Measurements from ENCODE around the gene SRSF7.
"Not testable (repeated sequence)": the region's sequence is repeated elsewhere in the genome, so short reads cannot be mapped to it uniquely, and the experiment has no call there.

Gene SRSF7

GRCh38 chr2:38750891-38751595 is at the start of gene SRSF7:
Gene SRSF7 (minus strand): TSS chr2:38751361. CDS start chr2:38751256, 105 bp downstream.
- DNase-seq (ENCODE audit: low read depth in 2 of 2, low spot score in 1 of 2), result peak; percentile 97

DNA sequence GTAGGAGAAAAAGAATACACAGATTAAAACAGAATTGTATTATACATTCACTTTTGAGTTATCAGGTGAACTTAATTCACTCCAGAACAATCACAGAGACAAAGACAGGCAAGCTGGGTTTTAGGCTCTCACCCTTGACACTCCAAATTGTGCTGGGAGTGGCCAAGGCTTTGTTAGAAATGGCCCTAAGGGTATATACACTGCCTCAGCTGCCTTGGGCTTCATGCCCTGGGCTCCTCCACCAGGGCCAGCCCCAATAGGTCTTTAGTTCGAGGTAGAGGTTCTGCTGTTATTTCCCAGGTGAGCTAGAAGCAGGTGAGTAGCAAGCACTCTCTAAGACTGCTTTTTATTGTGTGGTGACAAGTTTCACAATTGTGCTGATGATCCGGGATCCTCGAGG is 46.8 kb upstream of the SRSF7 start:
- DNase-seq (ENCODE audit: low read depth in 2 of 2, low spot score in 1 of 2), result no peak

DNA sequence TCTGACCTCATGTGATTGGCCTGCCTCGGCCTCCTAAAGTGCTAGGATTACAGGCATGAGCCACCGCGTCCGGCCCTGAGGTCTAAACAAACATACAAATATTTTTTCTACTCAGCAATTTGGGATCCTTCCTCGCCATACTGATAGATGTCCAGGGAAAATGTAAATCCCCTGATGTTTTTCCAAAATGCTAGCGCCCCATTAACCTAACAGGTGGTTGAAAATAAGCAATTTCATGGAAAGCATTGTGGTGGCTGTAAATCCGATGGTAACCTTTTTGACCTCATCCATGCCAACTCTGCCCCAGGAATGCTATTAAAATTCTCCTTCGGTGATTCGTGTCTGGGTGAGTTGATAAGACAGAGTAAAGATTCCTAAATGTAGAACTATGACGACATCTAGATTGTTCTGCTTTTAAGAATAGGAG is 46.1 kb upstream of the SRSF7 start:
- DNase-seq (ENCODE audit: low read depth in 2 of 2, low spot score in 1 of 2), result no peak

GRCh38 chr2:38795016-38795415 is 43.9 kb upstream of the SRSF7 start:
- DNase-seq (ENCODE audit: low read depth in 2 of 2, low spot score in 1 of 2), result not testable (repeated sequence)

DNA sequence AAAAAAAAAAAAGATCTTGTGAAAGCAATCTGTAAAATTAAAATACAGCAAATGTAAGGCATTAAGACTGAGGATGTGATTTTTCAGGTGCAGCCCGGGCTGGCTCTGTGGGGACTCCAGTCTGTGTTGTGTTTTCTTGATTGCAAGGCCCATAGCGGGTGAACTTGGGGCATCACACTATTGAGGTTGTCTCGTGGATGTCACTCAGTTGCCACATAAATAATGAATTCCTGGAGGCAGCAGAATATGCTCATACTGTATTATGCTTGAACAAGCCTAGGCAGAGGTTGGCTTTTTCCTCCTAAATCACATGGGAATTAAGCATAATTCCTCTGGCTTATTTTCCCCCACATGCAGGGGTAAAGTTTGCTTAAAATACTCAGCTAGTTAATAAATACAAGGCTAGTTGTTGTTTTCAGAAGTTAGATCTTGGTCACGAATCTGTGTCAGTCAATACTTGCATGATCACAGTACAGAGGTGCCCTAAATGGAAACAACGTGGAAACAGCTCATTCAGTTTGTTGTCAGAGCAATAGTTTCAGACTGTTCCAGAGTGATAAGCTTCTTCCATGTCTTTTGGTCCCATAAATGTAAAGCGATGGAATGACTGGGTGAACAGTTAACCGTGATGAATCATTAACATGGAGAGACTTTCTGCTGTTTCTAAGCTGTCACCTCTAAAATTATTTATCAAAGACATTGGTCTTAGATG is 43.2 kb upstream of the SRSF7 start:
- no peak for DNase-seq (ENCODE audit: low read depth in 2 of 2, low spot score in 1 of 2)

DNA sequence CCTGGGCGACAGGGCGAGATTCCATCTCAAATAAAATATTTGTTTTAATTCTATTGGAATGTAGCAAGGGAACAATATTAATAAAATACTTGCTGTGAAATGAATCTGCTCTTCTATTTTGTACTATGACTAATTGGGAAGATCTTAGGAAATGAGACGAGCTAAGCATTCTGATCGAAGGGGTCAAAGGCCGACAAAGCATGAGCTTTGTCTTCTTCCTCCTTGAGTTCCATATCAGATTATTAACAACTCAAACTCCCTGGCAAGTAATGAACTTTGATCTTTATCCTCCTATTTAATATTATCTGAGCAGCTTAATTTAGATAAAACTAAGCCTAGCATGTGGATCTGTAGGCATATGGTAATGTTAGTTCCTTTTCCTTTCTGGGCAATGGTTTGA is 42.4 kb upstream of the SRSF7 start:
- DNase-seq (ENCODE audit: low read depth in 2 of 2, low spot score in 1 of 2), result no peak

- DNase-seq (ENCODE audit: low read depth in 2 of 2, low spot score in 1 of 2), result no peak
Observed at GRCh38 chr2:38792751-38793150, 41.6 kb upstream of the SRSF7 start.

- not testable (repeated sequence) for DNase-seq (ENCODE audit: low read depth in 2 of 2, low spot score in 1 of 2)
Observed at GRCh38 chr2:38792321-38792720, 41.2 kb upstream of the SRSF7 start.

GRCh38 chr2:38791744-38792143 is 40.6 kb upstream of the SRSF7 start:
- no peak for DNase-seq (ENCODE audit: low read depth in 2 of 2, low spot score in 1 of 2)

GRCh38 chr2:38789691-38790090 is 38.5 kb upstream of the SRSF7 start:
- DNase-seq (ENCODE audit: low read depth in 2 of 2, low spot score in 1 of 2), result no peak

DNA sequence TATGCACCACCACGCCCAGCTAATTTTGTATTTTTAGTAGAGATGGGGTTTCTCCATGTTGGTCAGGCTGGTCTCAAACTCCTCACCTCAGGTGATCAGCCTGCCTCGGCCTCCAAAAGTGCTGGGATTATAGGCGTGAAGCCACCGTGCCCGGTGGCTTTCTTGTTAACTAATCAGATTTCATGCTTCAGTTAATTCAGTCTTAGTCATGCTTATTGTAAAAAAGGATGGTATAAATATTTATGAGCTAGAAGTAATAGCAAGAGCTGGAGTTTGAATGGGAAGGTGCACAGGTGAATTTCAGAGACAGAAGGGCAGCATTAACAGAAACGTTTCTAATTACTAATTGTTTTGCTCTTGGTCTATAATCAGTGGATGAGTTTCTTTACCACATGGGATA is 37.1 kb upstream of the SRSF7 start:
- DNase-seq (ENCODE audit: low read depth in 2 of 2, low spot score in 1 of 2), result no peak

- no peak for DNase-seq (ENCODE audit: low read depth in 2 of 2, low spot score in 1 of 2)
Observed at GRCh38 chr2:38783586-38783985, 32.4 kb upstream of the SRSF7 start.

- DNase-seq (ENCODE audit: low read depth in 2 of 2, low spot score in 1 of 2), result no peak
Observed at GRCh38 chr2:38778687-38779082, 27.5 kb upstream of the SRSF7 start.

DNA sequence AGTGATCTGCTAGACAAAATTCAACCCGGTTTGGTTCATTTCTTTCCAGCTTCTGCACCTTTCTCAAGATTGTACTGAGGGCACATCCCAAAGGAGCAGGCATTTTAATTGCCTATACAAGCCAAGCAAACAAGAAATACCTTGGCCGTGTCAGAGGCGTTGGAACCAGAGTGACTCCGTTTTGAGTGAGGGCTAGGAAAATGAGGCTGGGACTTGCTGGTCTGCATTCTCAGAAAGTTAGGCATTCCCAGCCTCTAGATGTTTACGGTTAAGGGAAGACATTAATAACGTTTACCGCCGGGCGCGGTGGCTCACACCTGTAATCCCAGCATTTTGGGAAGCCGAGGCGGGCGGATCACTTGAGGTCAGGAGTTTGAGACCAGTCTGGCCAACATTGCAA is 25.4 kb upstream of the SRSF7 start:
- DNase-seq (ENCODE audit: low read depth in 2 of 2, low spot score in 1 of 2), result no peak

- no peak for DNase-seq (ENCODE audit: low read depth in 2 of 2, low spot score in 1 of 2)
Observed at GRCh38 chr2:38775921-38776225, 24.7 kb upstream of the SRSF7 start.

DNA sequence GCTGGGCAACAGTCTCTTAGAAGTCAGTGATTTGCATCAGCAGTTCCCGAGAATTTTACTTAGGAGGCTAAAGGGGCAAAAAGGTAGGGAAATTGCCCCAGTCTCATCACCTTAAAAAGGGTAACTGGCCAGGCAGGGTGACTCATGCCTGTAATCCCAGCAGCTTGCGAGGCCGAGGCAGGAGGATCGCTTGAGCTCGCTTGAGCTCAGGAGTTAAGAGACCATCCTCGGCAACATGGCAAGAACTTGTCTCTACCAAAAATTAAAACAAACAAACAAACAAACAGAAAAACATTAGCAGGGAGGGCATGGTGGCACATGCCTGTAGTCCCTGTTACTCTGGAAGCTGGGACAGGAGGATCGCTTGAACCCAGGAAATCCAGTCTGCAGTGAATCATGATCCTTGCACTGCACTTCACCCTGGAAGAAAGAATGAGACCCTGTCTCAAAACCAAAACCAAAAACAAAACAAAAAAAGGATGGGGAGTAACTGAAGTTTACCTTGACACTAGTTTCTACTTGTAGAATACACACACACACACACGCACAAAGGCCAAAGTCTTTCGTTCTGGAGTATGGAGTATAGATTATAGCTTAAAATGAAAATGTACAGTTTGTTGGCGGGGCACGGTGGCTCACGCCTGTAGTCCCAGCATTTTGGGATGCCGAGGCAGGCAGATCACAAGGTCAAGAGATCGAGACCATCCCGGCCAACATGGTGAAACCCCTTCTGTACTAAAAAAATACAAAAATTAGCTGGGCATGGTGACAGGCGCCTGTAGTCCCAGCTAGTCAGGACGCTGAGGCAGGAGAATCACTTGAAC is 24.1 kb upstream of the SRSF7 start:
- DNase-seq (ENCODE audit: low read depth in 2 of 2, low spot score in 1 of 2), result no peak

DNA sequence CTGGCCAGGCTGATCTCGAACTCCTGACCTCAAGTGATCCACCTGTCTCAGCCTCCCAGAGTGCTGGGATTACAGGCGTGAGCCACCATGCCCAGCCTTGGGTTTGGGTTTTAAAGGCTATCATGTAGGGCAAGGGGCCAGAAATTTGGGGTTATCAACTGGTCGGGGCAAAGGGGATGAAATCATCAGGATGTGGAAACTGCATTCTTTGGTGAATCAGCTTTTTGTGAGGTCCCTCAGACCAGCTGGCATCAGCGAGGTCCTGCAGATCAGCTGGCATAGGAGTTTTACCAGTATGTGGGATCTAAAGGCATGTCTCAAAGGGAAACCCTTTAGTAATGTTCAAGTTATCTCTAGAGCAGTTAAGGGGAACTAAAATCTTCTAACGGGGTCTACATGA is 20.5 kb upstream of the SRSF7 start:
- no peak for DNase-seq (ENCODE audit: low read depth in 2 of 2, low spot score in 1 of 2)

GRCh38 chr2:38765551-38765950 is 14.4 kb upstream of the SRSF7 start:
- no peak for DNase-seq (ENCODE audit: low read depth in 2 of 2, low spot score in 1 of 2)

GRCh38 chr2:38765149-38765548 is 14.0 kb upstream of the SRSF7 start:
- no peak for DNase-seq (ENCODE audit: low read depth in 2 of 2, low spot score in 1 of 2)

GRCh38 chr2:38763728-38764127 is 12.6 kb upstream of the SRSF7 start:
- no peak for DNase-seq (ENCODE audit: low read depth in 2 of 2, low spot score in 1 of 2)

GRCh38 chr2:38763228-38763627 is 12.1 kb upstream of the SRSF7 start:
- no peak for DNase-seq (ENCODE audit: low read depth in 2 of 2, low spot score in 1 of 2)

- not testable (repeated sequence) for DNase-seq (ENCODE audit: low read depth in 2 of 2, low spot score in 1 of 2)
Observed at GRCh38 chr2:38755891-38756290, 4.7 kb upstream of the SRSF7 start.

Measured in stimulated activated CD8-positive, alpha-beta memory T cell treated with anti-CD3 and anti-CD28 coated beads, Interleukin-4, amount 100 ng/mL, for 1 hour (primary cell).